ENCODE measurements around the gene GCSAML. TPM values are rescaled to one million over a fixed set of nuclear protein-coding genes. Genes with fewer than 3 reads are reported as not detected.

The GCSAML gene
- polyA plus RNA-seq, 4 donors = 0.46 to 0.89 (median 0.64) TPM

- no peak for DNase-seq (ENCODE audit: low read depth in 4 of 4, low spot score in 3 of 4)
These were observed 13.3 kb downstream of the GCSAML start for GRCh38 chr1:247562198-247562597.

DNA sequence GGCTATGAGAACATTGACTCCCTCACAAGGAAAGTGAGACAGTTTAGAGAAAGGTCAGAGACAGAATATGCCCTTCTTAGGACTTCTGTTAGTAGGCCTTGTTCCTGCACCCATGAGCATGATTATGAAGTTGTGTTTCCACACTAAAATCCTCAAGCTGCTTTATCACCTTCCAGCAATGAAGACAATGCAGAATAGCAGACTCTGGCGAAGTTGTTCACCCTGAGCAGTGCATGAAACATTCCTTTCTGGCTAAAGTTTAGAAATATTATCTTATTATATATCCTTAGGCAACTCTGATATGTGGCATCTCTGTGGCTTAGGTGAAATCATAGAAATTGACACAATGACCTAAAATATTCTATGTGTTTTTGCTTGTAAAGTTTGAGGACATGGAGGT is 25.3 kb downstream of the GCSAML start:
- DNase-seq (ENCODE audit: low read depth in 4 of 4, low spot score in 3 of 4) = no peak

GRCh38 chr1:247574664-247575063 is 25.7 kb downstream of the GCSAML start:
- no peak for DNase-seq (ENCODE audit: low read depth in 4 of 4, low spot score in 3 of 4)

- DNase-seq (ENCODE audit: low read depth in 4 of 4, low spot score in 3 of 4) = peak in 2 of 4 donors; percentile 1 to 5
These were observed 27.6 kb downstream of the GCSAML start for GRCh38 chr1:247576514-247576913.

GRCh38 chr1:247578946-247579460 is 30.1 kb downstream of the GCSAML start:
- no peak for DNase-seq (ENCODE audit: low read depth in 4 of 4, low spot score in 3 of 4)

- DNase-seq (ENCODE audit: low read depth in 4 of 4, low spot score in 3 of 4) = no peak
These were observed 39.1 kb downstream of the GCSAML start, which contains the start of gene OR2G2 for GRCh38 chr1:247588060-247588459. TSS of gene OR2G2 (plus strand) at chr1:247588360. CDS start at chr1:247588360, 0 bp downstream.

GRCh38 chr1:247605286-247605685 is 56.4 kb downstream of the GCSAML start, which contains the start of gene OR2G3:
TSS of gene OR2G3 (plus strand) at chr1:247605586. CDS start at chr1:247605586, 0 bp downstream.
- no peak for DNase-seq (ENCODE audit: low read depth in 4 of 4, low spot score in 3 of 4)

DNA sequence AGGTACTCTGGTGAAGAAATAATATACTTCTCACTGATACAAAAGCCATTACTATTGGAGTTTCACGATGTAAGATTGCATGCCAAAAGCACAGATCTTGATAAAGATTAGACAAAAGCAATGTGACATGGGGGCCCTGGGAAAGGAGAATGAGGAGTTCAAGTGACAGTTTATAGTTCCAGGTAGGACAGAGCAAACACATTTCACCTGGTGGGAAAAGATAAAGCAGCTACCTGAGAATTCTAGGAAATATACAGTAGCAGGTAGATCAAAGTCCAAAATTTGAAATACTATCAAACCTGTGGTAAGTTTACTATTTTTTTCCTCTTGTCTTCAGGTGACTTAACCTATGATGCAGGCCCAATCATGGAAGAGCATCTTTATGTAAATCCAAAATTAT is 64.5 kb downstream of the GCSAML start:
- DNase-seq (ENCODE audit: low read depth in 4 of 4, low spot score in 3 of 4) = no peak

- DNase-seq (ENCODE audit: low read depth in 4 of 4, low spot score in 3 of 4) = no peak
These were observed 65.7 kb downstream of the GCSAML start for GRCh38 chr1:247614625-247615024.

Other genes starting within 250 kb of the GCSAML start
- 10 to 100 TPM; 34.9 to 42.1 (median 36.8) TPM for gene ZNF496, start 217.3 kb upstream of the GCSAML start, polyA plus RNA-seq (ENCODE audit: insufficient read length in 4 of 4)
- gene NLRP3, start 133.0 kb upstream of the GCSAML start, polyA plus RNA-seq (ENCODE audit: insufficient read length in 4 of 4) = 1 to 10 TPM in 3 of 4 donors, under 1 TPM in 1; 0.67 to 1.4 (median 1.2) TPM
- gene OR2B11, start 91.0 kb upstream of the GCSAML start, polyA plus RNA-seq (ENCODE audit: insufficient read length in 4 of 4) = under 1 TPM in 3 of 4 donors, not detected in 1; 0.01 to 0.07 (median 0.04) TPM
- gene OR2C3, start 12.7 kb upstream of the GCSAML start, polyA plus RNA-seq (ENCODE audit: insufficient read length in 4 of 4) = 1 to 10 TPM in 1 of 4 donors, under 1 TPM in 3; 0.66 to 1.2 (median 0.92) TPM
- not detected for gene OR2G2, start 39.2 kb downstream of the GCSAML start, polyA plus RNA-seq (ENCODE audit: insufficient read length in 4 of 4)
- gene OR2G3, start 56.5 kb downstream of the GCSAML start, polyA plus RNA-seq (ENCODE audit: insufficient read length in 4 of 4) = not detected
- not detected for gene OR13G1, start 130.6 kb downstream of the GCSAML start, polyA plus RNA-seq (ENCODE audit: insufficient read length in 4 of 4)
- gene OR6F1, start 167.5 kb downstream of the GCSAML start, polyA plus RNA-seq (ENCODE audit: insufficient read length in 4 of 4) = not detected
- not detected for gene OR14K1, start 189.5 kb downstream of the GCSAML start, polyA plus RNA-seq (ENCODE audit: insufficient read length in 4 of 4)
- not detected for gene OR14A2, start 199.0 kb downstream of the GCSAML start, polyA plus RNA-seq (ENCODE audit: insufficient read length in 4 of 4)
- gene OR1C1, start 211.4 kb downstream of the GCSAML start, polyA plus RNA-seq (ENCODE audit: insufficient read length in 4 of 4) = under 1 TPM in 1 of 4 donors, not detected in 3; 0.17 TPM